GM12892 (cell line): ENCODE data around the gene SPAG17.

Experiments
- POLR2A ChIP-seq: IDR thresholded peaks from 2 replicates; pipeline ENCODE4 v1.6.1; 2011; ENCODE audit warnings: low read depth, low read length, control low read depth
- POLR2AphosphoS5 ChIP-seq: IDR thresholded peaks from 2 replicates; pipeline ENCODE4 v1.6.1; 2011; ENCODE audit warnings: low read depth, low read length, control low read depth

DNA sequence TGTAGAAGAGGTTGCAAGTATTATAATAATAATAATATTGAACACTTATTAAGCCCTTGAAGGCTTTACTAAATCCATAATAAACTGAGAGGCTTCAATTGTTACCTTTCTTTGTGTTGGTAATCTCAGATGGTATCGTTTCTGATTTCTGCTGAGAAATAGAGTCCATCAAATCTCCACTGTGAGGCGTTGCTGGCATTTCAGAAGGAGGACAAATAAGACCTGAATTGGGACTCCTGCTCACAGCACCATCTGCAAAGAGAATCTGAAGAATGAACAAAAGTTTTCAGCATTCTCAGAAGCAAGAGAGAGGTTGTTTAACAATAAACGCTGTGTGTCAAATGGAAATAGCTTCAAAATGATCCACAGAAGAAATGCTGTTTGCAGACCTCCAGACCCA is 161.8 kb downstream of the SPAG17 start:
- no peak for TF ChIP-seq POLR2AphosphoS5
- TF ChIP-seq POLR2A = no peak
